ENCODE measurements around the gene PPP2R3B. TPM values are rescaled to one million over a fixed set of nuclear protein-coding genes. Genes with fewer than 3 reads are reported as not detected.

PPP2R3B gene
- polyA plus RNA-seq, 1 donor from 2014 or later = 41.7 TPM

DNA sequence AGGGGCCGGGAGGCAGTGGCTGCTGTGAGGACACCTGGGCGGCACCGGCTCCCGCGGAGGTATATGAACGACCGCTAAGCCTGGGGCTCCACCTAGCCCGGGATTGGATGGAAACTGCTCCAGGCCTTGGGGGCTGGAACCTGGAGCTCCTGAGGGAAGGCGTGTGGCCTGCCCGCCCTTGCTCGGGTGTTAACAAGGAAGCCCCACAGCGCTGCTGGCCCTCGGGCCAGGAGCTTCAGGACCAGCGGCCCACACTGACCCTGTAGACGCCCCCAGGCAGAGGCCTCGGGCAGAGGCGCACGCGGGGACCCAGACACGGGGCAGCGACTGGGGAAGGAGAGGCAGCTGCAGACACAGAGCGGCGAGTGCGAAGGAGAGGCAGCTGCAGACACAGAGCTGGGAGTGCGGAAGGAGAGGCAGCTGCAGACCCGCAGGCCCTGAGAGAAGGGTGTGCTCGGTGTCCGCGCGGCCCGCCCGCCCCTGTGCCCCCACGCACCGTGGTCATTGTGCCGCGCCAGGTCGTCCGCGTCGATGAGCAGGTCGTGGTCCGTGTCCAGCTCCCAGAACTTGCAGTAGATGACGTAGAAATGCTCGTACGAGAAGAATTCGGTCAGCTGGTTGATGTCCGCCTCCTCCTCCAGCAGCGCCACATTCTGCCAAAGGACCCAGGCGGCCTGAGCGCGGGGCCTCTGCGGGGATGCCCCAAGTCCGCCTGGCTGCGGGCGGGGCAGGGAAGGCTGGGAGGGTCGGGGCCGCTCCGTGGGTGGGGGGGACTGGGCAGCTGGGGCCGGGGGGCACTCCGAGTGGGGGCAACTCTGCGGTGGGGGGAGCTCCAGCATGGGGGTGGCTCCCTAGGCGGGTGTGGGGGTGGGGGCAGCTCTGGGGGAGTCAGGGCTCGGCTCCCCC is 41.4 kb downstream of the PPP2R3B start:
- H3K9me3 ChIP-seq (ENCODE audit: low read length) = peaks cover 3% of the 10 kb centered on the region
- H3K36me3 ChIP-seq (ENCODE audit: insufficient read depth, low read length) = peaks cover 5% of the 10 kb centered on the region

DNA sequence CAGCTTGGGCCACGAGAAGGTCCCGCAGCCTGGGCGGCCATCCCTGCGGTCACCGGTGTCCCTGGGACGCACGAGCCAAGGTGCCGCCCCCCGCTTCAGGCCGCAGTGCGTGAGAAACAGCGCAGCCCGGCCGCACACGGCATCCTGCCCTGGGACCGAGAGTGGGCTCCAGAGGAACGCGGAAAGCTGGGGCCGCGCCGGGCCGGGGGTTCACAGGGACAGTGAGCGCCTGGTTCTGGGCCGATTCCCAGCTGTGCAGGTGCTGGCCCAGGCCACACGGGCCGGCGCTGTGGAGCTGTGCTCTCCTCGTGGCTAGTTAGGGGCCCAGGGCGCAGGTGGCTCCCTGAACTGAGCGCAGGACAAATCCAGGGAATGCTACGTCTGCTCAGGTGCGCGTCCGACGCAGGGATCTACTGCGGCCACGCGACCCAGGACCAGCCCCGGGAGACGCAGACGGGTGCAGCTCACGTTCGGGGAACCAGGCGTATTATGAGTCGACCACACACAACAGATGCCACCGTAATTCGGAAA is 42.3 kb downstream of the PPP2R3B start:
- no peak overlapping the region for H3K9ac ChIP-seq (ENCODE audit: low read length)
- no peaks in the 10 kb centered on the region for H3F3A ChIP-seq (ENCODE audit: insufficient read depth, low read length, poor library complexity, severe bottlenecking)
- no peak overlapping the region for H2AFZ ChIP-seq (ENCODE audit: low read depth, low read length)
- H3K4me3 ChIP-seq (ENCODE audit: low read length) = no peak overlapping the region
- H3K9me2 ChIP-seq (ENCODE audit: insufficient read depth, low read length) = no peaks in the 10 kb centered on the region
- no peaks in the 10 kb centered on the region for H4K20me1 ChIP-seq (ENCODE audit: insufficient read depth)
- no peak overlapping the region for H3K27ac ChIP-seq (ENCODE audit: low read length)
- H3K36me3 ChIP-seq (ENCODE audit: insufficient read depth, low read length) = peaks cover 5% of the 10 kb centered on the region
- H3K27me3 ChIP-seq (ENCODE audit: insufficient read depth, low read depth, low read length) = no peaks in the 10 kb centered on the region
- no peak overlapping the region for H3K4me2 ChIP-seq (ENCODE audit: low read length)
- peaks cover 3% of the 10 kb centered on the region for H3K9me3 ChIP-seq (ENCODE audit: low read length)
- H3K79me2 ChIP-seq (replicated peaks; ENCODE audit: insufficient read depth, low read length) = no peaks in the 10 kb centered on the region
- TF ChIP-seq, protein P1, sequence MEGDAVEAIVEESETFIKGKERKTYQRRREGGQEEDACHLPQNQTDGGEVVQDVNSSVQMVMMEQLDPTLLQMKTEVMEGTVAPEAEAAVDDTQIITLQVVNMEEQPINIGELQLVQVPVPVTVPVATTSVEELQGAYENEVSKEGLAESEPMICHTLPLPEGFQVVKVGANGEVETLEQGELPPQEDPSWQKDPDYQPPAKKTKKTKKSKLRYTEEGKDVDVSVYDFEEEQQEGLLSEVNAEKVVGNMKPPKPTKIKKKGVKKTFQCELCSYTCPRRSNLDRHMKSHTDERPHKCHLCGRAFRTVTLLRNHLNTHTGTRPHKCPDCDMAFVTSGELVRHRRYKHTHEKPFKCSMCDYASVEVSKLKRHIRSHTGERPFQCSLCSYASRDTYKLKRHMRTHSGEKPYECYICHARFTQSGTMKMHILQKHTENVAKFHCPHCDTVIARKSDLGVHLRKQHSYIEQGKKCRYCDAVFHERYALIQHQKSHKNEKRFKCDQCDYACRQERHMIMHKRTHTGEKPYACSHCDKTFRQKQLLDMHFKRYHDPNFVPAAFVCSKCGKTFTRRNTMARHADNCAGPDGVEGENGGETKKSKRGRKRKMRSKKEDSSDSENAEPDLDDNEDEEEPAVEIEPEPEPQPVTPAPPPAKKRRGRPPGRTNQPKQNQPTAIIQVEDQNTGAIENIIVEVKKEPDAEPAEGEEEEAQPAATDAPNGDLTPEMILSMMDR (IDR thresholded peaks at IDR 0.05; ENCODE audit: poor library complexity, severe bottlenecking) = no peak
- no peak for TF ChIP-seq EP300 (conservative IDR thresholded peaks at IDR 0.05; ENCODE audit: poor library complexity, severe bottlenecking)
- no peak for TF ChIP-seq TAF1 (IDR thresholded peaks at IDR 0.05; ENCODE audit: low read depth)
- TF ChIP-seq, protein P2, sequence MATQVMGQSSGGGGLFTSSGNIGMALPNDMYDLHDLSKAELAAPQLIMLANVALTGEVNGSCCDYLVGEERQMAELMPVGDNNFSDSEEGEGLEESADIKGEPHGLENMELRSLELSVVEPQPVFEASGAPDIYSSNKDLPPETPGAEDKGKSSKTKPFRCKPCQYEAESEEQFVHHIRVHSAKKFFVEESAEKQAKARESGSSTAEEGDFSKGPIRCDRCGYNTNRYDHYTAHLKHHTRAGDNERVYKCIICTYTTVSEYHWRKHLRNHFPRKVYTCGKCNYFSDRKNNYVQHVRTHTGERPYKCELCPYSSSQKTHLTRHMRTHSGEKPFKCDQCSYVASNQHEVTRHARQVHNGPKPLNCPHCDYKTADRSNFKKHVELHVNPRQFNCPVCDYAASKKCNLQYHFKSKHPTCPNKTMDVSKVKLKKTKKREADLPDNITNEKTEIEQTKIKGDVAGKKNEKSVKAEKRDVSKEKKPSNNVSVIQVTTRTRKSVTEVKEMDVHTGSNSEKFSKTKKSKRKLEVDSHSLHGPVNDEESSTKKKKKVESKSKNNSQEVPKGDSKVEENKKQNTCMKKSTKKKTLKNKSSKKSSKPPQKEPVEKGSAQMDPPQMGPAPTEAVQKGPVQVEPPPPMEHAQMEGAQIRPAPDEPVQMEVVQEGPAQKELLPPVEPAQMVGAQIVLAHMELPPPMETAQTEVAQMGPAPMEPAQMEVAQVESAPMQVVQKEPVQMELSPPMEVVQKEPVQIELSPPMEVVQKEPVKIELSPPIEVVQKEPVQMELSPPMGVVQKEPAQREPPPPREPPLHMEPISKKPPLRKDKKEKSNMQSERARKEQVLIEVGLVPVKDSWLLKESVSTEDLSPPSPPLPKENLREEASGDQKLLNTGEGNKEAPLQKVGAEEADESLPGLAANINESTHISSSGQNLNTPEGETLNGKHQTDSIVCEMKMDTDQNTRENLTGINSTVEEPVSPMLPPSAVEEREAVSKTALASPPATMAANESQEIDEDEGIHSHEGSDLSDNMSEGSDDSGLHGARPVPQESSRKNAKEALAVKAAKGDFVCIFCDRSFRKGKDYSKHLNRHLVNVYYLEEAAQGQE (IDR thresholded peaks at IDR 0.05; ENCODE audit: borderline replicate concordance) = no peak
- TF ChIP-seq RAD21 (conservative IDR thresholded peaks at IDR 0.05) = no peak
- TF ChIP-seq POLR2AphosphoS5 (IDR thresholded peaks at IDR 0.05) = no peak
- no peak for TF ChIP-seq SMC3 (conservative IDR thresholded peaks at IDR 0.05; ENCODE audit: poor library complexity)
- no peak for TF ChIP-seq EZH2 (IDR thresholded peaks at IDR 0.05; ENCODE audit: borderline replicate concordance, insufficient read depth, low read length, poor library complexity, severe bottlenecking)

More for the DNA sequence above, 41.4 kb downstream of the PPP2R3B start:
- Histone ChIP-seq H3K27ac (ENCODE audit: low read length) (no peak overlapping the region), H3K79me2 (replicated peaks; ENCODE audit: insufficient read depth, low read length) (no peaks in the 10 kb centered on the region), H3K9ac (ENCODE audit: low read length) (no peak overlapping the region), H3K27me3 (ENCODE audit: insufficient read depth, low read depth, low read length) (no peaks in the 10 kb centered on the region), H3K4me3 (ENCODE audit: low read length) (no peak overlapping the region), H2AFZ (ENCODE audit: low read depth, low read length) (no peak overlapping the region), H4K20me1 (ENCODE audit: insufficient read depth) (no peaks in the 10 kb centered on the region), H3K9me2 (ENCODE audit: insufficient read depth, low read length) (no peaks in the 10 kb centered on the region), H3K4me2 (ENCODE audit: low read length) (no peak overlapping the region), H3F3A (ENCODE audit: insufficient read depth, low read length, poor library complexity, severe bottlenecking) (no peaks in the 10 kb centered on the region)
- TF ChIP-seq POLR2AphosphoS5 (IDR thresholded peaks at IDR 0.05) = no peak
- no peak for TF ChIP-seq RAD21 (conservative IDR thresholded peaks at IDR 0.05)
- TF ChIP-seq EP300 (conservative IDR thresholded peaks at IDR 0.05; ENCODE audit: poor library complexity, severe bottlenecking) = no peak
- TF ChIP-seq SMC3 (conservative IDR thresholded peaks at IDR 0.05; ENCODE audit: poor library complexity) = no peak
- TF ChIP-seq, protein P2 (IDR thresholded peaks at IDR 0.05; ENCODE audit: borderline replicate concordance) = no peak
- no peak for TF ChIP-seq EZH2 (IDR thresholded peaks at IDR 0.05; ENCODE audit: borderline replicate concordance, insufficient read depth, low read length, poor library complexity, severe bottlenecking)
- TF ChIP-seq MXI1 (conservative IDR thresholded peaks at IDR 0.05; ENCODE audit: poor library complexity, severe bottlenecking) = no peak
- TF ChIP-seq, protein P1 (IDR thresholded peaks at IDR 0.05; ENCODE audit: poor library complexity, severe bottlenecking) = no peak
- TF ChIP-seq TAF1 (IDR thresholded peaks at IDR 0.05; ENCODE audit: low read depth) = no peak

Measured in neural cell (in vitro differentiated cells).